PFSK-1 (cell line): ENCODE measurements around the gene GRIN2A.

ENCODE experiments used
- FOXP2 ChIP-seq: optimal IDR thresholded peaks from 2 replicates; pipeline ENCODE3; 2011; ENCODE audit warnings: borderline replicate concordance, control low read depth, inconsistent platforms; ENCODE audit not compliant: insufficient read depth; ENCODE audit errors: extremely low read length, extremely low read depth
- POLR2AphosphoS5 ChIP-seq: IDR thresholded peaks from 2 replicates; pipeline ENCODE4 v1.6.1; 2012; ENCODE audit warnings: low read depth, mild to moderate bottlenecking, control low read depth, low read length, moderate library complexity
- REST ChIP-seq, 2 experiments: IDR thresholded peaks; 2 replicates each; pipeline versions ENCODE4 v1.6.1 to v1.8.0; 2011 to 2012; ENCODE audit warnings: low read depth in 2 of 2, low read length in 2 of 2, control low read depth in 1 of 2, inconsistent platforms in 1 of 2, mild to moderate bottlenecking in 1 of 2, moderate library complexity in 1 of 2; ENCODE audit not compliant: insufficient read depth in 1 of 2
- SIN3A ChIP-seq: IDR thresholded peaks from 2 replicates; pipeline ENCODE4 v1.6.1; 2012; ENCODE audit warnings: mild to moderate bottlenecking, low read length, moderate library complexity, borderline replicate concordance; ENCODE audit not compliant: insufficient read depth
- TAF1 ChIP-seq: IDR thresholded peaks from 2 replicates; pipeline ENCODE4 v1.6.1; 2012; ENCODE audit warnings: low read length, control low read depth, borderline replicate concordance; ENCODE audit not compliant: insufficient read depth

Gene GRIN2A

DNA sequence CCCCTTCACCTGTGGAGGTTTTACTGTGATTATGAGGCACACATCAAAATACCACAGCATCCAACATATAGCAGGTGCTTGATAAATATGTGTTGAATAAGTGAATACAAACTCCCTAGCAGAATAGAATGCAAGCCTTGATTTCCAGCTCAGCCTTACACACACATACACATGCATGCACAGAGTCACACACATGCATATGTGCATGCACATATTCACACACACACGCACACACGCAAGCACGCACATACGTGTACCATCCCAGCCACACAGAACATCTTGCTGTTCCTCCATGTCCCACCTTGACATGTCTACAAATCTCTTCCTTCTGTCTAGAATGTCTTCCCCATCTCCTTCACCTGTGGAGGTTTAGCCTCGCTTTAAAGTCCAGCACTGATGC, 160.1 kb downstream of the GRIN2A start:
- TF ChIP-seq POLR2AphosphoS5 (no peak), SIN3A (no peak), REST (IDR thresholded peaks at IDR 0.05; ENCODE audit: insufficient read depth in 1 of 2, low read depth in 2 of 2, low read length in 2 of 2) (no peak), TAF1 (no peak)

- no peak for TF ChIP-seq POLR2AphosphoS5
- TF ChIP-seq FOXP2: no peak
- TF ChIP-seq REST (IDR thresholded peaks at IDR 0.05; ENCODE audit: insufficient read depth in 1 of 2, low read depth in 2 of 2, low read length in 2 of 2): no peak
- no peak for TF ChIP-seq SIN3A
- no peak for TF ChIP-seq TAF1
Observed at GRCh38 chr16:10020866-10021265, 161.4 kb downstream of the GRIN2A start.

DNA sequence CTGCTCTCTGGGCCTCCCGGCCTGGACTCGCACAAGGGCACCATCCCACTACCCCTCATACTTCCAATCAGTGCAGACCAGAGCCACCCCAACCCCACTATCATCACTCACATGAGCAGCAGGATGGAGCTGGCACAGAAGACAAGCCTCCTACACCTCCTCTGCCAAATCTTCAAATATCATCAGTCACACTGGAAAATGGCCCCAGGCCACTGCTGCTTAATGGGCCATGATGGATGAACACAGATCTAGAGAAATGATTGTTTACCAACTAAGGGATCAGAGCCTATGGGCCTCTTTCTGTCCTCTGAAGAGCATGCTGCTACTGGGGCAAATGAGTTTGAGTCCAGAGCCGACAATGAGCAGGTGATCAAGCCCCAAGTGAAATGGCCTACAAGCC, 165.5 kb downstream of the GRIN2A start:
- TF ChIP-seq POLR2AphosphoS5 (no peak), FOXP2 (no peak), TAF1 (no peak), SIN3A (no peak), REST (IDR thresholded peaks at IDR 0.05; ENCODE audit: insufficient read depth in 1 of 2, low read depth in 2 of 2, low read length in 2 of 2) (no peak)

- TF ChIP-seq TAF1: no peak
- no peak for TF ChIP-seq REST (IDR thresholded peaks at IDR 0.05; ENCODE audit: insufficient read depth in 1 of 2, low read depth in 2 of 2, low read length in 2 of 2)
- no peak for TF ChIP-seq SIN3A
- no peak for TF ChIP-seq FOXP2
- TF ChIP-seq POLR2AphosphoS5: no peak
Observed at GRCh38 chr16:10015397-10015796, 166.8 kb downstream of the GRIN2A start.

GRCh38 chr16:10013774-10014173, 168.5 kb downstream of the GRIN2A start:
- TF ChIP-seq FOXP2 (no peak), POLR2AphosphoS5 (no peak), SIN3A (no peak), TAF1 (no peak), REST (IDR thresholded peaks at IDR 0.05; ENCODE audit: insufficient read depth in 1 of 2, low read depth in 2 of 2, low read length in 2 of 2) (no peak)
